CD4-positive, alpha-beta T cell treated with Interferon alpha-2 for 1 hour (primary cell): ENCODE data around the gene ANXA5.

Experiments
- DNase-seq, 2 donors: peaks; one replicate each; pipeline ENCODE4 v3.0.0-alpha.2; 2020 to 2022

The ANXA5 gene

GRCh38 chr4:121711263-121712000 is 14.7 kb upstream of the ANXA5 start:
- DNase-seq: peak in 1 of 2 donors; percentile 32

- no peak for DNase-seq
Measured at GRCh38 chr4:121709766-121710405, 13.1 kb upstream of the ANXA5 start.

- no peak for DNase-seq
Measured at GRCh38 chr4:121707344-121707743, 10.6 kb upstream of the ANXA5 start.

DNA sequence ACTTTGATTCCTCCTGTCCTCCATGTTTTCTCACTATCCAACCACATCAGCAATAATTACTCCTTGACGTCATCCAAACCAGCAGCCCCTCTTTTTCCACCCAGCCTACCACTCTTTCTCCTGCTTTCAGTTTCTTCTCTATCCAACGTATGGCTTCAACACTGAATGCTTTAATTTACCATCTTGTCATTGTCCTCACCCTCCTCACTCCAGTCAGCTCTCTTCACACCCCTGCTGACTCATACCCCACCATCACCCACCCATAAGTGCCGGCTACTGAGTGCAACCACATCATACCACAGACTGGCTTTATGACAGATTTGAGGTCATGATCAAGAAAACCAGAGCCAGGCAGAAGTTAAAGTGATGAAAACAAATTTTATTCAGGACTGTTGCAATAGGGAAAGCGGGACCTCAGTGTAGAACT is 9.8 kb upstream of the ANXA5 start:
- DNase-seq: peak; percentile 39 to 59

DNA sequence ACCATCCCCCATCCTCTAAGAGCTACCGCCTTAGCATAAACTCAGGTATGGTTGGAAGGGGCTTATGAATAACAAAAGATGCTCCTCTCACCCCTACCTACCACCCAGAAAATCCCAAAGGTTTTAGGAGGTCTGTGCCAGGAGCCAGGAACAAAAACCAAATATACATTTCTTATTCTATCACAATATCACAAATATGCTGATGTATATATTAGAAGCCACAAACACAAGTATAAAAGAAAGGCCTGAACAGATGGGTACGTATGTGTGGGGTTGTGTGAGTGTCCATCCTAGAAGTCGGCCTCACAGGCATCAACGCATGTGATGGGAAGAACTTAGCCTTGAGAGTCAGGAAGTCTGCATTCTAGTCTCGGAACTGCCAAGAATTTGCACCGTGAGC is 8.7 kb upstream of the ANXA5 start:
- DNase-seq: no peak

- DNase-seq: no peak
Measured at GRCh38 chr4:121702136-121702535, 5.4 kb upstream of the ANXA5 start.

DNA sequence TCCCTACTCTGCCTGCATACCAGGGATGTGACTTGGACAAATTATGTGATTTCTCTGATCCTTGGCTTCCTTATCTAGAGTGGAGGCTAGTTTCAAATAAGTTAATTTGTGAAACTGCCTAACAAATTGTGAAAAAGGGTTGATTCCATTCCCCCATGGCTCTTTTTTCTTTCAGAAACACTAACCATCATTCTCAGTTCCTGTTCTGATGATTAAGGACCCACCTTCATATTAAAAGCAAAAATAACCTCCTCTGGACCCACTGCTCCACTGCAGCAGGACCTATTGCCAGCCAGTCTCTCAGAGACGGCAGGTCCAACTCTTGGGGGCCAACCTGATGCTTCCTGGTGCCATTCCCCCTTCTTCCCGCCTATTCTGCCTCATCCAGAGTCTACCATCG is 4.5 kb upstream of the ANXA5 start:
- DNase-seq: no peak

GRCh38 chr4:121698236-121698671 is 1.5 kb upstream of the ANXA5 start:
- no peak for DNase-seq

- DNase-seq: peak in 1 of 2 donors; percentile 26
Measured at GRCh38 chr4:121697564-121697963, 784 bp upstream of the ANXA5 start.

DNA sequence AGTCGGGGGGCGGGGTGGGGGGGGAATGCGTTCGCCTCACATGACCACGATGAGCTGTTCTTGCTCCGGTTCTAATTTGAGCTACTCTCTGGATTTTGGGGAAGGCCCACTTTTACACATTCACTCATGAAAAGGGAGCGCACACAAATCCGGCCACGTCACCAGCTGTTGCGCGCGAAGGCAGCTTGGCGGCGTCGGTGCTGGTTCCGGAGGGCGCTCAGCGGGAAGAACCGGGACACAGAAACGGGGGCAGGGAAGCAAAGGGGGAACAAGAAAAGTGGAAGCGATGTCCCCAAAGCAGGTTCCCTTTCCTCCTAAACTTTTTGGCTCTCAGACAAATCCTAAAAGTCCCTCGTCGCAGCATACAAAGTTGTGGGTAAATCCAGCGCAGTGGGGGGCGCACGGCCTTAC is 605 bp downstream of the ANXA5 start:
- peak; percentile 70 to 75 for DNase-seq

- DNase-seq: no peak
Measured at GRCh38 chr4:121693886-121694285, 2.9 kb downstream of the ANXA5 start.

- DNase-seq: no peak
Measured at GRCh38 chr4:121693450-121693849, 3.3 kb downstream of the ANXA5 start.

DNA sequence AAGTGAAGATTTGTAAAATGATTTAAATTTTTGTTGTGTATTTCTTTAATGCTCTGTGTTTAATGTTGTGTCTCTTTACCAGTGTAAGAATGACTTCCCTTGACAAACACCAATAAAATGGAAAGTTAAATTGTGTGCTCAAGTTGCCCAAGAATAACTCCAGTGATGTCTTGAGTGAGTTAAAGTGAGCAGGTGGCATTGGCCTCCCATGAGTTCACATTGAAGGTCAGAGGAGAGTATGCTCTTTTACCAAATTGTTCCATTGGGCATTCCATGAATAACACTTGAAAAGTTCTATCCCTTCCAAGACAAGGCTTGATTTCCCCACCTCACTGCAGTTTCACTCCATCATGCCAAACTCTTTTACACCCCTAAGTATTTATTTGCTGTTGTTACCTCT is 4.5 kb downstream of the ANXA5 start:
- no peak for DNase-seq

DNA sequence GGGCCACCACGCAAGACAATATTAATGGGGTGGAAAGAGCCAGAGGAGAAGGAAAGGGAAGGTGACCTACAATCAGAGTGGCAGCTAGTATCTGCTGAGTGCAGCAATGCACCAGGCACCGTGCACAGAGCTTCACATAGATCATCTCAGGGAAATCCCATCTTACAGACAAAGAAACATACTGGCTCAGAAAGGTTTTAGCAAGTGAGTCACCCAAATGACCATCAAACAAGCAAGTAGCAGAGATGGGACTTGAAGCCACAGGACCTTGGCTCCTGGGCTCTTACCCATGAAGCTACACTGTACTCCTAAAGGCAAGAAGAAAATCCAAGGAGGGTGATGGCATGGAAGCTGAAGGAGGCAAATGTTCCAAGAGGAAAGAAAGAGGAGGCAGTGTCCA is 6.8 kb downstream of the ANXA5 start:
- no peak for DNase-seq

- no peak for DNase-seq
Measured at GRCh38 chr4:121688701-121689100, 8.1 kb downstream of the ANXA5 start.

DNA sequence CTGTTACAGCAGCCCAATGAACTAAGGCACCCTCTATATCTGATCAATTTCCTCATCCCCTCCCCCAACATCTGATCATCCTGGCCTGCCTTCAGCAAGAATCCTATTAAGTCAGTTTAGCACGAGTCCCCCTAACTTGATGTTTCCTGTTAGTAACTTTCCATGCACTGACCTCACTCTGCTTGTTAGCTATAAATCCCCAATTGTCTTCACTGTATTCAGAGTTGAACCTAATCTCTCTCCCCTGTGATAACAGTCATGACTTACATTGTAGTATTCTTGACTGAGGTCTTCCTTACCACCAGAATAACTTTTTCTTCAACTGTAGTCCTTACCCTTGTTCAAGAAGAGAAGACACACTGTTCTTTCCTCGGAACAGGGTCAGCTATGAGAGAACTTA is 8.5 kb downstream of the ANXA5 start:
- no peak for DNase-seq

DNA sequence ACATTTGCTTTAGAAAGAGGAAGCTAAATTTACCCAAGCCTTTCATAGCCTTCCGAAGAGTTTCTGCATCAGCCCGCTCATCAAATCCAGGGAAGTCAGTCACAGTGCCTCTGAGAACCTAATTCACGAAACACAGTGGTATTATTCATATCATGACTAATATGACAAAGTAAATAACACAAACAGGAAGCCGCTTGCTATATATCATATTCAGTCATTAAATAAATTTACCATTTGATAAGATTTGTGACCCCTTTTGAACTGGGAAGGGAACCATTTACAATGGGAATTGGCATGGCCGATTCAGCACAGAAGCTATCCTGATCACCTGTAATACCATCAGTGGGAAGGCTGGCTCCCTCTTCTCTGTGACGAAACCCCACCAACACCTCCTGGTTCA is 10.5 kb downstream of the ANXA5 start:
- DNase-seq: no peak

DNA sequence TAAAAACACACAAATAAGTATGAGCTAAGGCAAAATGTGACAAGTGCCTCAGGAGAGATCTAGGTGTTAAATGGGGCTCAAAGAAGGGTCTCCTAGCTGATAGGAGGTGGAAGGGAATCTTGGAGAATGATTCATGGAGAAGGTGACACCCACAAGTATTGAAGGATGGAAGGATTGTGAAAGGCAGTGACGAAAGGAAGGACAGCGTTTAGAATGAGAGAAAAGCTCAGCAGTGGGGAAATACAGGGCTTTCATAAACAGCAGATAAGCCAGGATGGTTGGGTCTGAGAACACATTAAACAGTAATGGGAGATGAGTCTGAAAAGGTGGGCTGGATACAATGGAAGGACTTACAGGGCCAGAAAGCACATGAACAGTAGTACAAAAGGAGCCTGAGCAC is 11.5 kb downstream of the ANXA5 start:
- no peak for DNase-seq

DNA sequence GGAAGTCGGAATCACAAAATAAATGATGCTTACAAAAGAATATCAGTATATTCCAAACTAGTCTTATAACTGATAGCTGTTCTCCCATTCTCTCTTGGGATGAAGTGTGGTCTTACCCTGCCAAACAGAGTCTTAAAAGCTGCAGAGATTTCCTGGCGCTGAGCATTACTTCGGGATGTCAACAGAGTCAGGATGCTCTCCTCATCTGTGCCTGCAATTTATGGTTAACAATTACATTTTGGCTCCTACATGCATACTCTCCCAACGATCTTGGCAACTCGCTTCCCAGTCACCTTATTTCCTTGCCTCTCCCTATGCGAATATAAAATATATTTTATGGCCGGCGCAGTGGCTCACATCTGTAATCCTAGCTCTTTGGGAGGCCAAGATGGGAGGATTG is 12.2 kb downstream of the ANXA5 start:
- no peak for DNase-seq

GRCh38 chr4:121684016-121684415 is 12.8 kb downstream of the ANXA5 start:
- DNase-seq: no peak

DNA sequence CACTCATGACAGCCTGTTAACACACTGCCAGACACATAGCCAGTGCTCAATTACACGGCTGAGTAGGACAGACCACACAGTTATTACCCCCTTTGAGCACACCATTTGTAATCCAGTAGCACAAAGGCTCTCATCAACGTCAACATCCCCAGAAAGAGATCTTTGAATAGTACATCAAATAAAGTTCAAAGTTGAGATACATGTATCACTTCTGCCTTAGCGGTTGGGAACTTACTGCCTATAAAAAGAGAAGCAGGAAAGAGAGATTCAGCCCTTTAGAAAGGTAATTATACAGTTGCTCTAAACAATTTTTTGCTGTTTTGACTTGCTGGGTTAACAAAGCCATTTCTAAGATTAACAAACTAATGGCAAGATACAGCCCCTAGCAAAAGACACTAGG is 16.2 kb downstream of the ANXA5 start:
- DNase-seq: no peak

- no peak for DNase-seq
Measured at GRCh38 chr4:121679951-121680350, 16.8 kb downstream of the ANXA5 start.

DNA sequence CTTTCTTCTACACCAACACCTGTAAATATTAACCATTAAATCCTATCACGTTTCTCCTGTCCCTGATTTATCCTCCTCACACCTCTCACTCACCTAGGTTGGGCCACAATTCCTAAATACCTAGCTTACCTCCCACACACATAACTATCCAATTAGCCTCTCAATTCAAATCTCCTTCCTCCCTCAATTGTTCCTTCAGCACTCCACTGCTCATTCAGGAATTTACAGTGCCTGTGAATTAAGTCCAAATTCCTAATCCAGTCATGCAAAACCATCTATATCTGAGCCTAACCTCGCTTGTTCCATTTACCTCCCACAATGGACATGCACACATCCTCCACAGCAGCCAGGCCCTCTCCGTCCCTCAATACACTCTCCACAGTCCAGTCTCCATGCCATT is 17.5 kb downstream of the ANXA5 start:
- no peak for DNase-seq

DNA sequence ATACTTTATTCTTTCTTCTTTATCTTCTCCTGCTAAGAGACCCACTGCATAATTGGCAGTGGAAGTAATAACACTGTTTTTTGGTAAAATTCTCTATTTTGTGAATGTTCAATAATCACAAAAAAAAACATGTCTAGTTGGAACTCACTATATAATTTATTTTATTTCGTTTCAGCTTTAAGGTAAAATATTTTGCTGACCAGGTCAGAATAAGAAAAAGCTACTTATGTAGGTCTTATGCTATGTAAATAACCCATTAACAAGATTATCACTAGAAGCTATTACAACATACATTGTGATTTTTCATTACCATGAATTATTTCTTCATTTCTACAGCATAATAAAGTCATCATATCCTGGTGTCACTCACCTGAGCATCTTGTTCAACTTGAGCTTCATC is 19.3 kb downstream of the ANXA5 start:
- DNase-seq: no peak
